CD4-positive, alpha-beta T cell treated with Interleukin-21 for 1 hour (primary cell): Measurements from ENCODE around the gene TTC8.
"Not testable (repeated sequence)": the region's sequence is repeated elsewhere in the genome, so short reads cannot be mapped to it uniquely, and the experiment has no call there.

ENCODE experiments used
- DNase-seq: peaks from one replicate; pipeline ENCODE4 v3.0.0-alpha.2; 2020

Gene TTC8

DNA sequence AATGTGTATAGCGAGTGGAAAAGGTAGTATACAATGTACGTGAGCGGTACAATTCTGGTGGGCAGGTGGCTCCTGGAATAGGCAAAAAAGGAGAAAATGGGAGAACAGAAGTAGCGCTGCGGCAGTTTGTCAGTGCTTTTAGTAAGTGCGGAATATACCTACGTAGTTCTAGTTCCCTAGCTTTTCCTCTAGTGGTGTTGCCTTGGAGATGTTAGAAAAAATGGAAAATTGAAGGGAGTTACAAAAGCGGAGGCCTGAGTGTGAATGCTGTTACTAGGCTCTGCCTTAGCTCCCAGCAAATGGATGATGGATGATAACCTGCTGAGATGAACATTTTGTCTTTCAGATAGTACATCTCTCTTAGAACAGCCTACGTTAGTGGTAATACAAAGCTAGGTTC is 1.1 kb downstream of the TTC8 start:
- DNase-seq, result no peak

DNA sequence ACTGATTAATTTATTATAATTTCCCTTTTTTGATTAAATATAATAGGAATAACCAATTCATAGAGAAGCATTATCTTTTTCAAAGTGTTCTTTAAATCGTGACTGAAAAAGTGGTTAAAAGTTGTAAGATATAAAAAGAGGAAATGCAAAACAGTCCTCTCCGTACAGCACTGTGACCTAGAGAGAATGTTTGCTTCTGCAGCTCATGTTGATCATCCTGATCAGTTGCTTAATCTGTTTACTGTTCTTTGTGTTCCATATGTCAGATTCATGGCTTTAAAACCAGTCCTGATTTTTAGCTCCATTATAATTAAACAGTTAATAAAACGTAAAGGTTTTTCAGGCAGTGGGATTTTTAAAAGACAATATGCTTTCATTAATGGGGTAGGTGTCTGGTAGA is 4.7 kb downstream of the TTC8 start:
- DNase-seq, result no peak

DNA sequence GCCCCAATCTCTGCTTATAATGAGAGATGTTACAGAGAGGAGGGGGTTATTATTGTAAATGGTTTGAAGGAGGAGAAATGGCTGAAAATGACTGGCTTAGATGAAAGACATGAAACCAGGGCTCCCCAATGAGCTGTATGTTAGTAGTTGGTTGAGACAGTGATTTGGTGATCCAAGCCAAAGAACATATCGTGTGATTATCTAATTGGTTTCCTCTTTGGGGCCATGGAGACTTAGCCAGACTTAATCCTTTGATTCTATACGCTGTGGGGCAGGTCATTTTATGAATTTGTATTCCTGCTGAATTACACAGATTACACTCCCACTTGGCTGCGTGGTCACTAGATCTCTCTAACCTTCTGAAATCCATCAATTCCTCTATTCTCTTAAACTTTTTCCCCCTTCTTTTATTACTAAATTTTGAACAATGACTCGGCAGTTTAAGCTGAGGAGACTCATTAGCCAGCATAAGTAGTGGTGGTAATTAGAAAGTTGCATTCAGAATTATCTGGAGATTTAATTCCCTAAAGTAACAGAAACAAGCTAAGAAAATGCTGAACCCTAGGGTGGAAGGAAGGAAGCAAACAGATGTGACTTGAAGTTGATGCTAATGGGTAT is 5.3 kb downstream of the TTC8 start:
- DNase-seq, result no peak

DNA sequence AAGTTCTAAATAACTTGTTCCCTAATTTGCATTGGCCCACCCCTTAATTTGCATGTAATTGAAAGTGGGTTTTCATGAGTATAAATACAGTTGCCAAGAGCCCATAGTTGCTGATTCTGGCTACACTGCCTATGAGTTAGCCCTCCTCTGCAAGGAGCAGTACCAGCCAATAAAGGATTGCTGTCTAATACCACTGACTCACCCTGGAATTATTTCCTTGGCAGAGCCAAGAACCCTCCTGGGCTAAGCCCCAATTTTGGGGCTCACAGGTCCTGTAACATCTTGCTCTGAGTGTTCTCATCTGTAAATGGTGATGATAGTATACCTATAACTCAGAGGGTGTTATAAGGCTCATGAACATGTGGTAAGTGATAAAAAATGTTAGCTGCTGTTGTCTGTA is 6.8 kb downstream of the TTC8 start:
- no peak for DNase-seq

DNA sequence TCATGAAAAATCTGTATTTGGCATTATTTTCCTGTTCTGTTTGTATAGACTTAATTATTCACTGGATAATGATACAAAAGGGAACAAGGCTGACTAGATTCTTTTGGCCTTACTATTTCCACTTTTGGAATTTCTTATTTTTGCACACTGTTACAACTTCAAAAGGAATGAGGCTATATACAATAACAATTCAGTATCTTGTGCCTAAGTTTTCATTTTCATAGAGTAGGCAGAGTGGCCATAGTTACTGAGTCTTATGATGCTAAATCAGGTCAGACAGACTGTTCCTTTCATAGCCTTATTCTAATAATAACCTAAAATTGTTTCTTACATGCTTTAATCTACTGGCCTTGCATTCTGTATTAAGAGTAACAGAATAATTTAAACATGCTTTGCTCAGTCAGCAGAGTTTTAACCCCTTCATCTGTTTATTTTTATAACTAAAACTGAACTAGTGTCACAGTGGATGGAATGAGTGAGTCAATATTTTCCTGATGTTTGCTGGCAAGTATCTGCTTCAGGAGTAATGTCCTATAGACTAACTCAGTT is 10.5 kb downstream of the TTC8 start:
- no peak for DNase-seq

DNA sequence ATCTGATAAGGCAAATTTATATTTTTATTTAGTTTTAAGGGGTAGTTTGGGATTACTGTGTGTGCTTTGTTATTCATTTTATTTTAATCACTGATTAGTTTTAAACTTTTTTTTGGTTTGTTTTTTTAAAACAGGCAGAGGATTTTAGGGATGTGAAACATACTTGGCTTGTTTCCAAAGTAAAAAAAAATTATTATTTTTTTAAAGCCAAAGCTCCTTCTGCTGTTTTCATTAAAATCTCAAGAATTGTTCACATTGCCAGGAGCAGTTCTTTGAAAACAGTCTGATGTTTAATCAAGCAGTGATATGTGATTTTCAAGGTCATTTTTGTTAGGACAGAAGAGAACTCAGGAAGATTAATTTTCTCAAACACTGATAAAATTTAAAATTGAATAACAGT is 11.2 kb downstream of the TTC8 start:
- no peak for DNase-seq

DNA sequence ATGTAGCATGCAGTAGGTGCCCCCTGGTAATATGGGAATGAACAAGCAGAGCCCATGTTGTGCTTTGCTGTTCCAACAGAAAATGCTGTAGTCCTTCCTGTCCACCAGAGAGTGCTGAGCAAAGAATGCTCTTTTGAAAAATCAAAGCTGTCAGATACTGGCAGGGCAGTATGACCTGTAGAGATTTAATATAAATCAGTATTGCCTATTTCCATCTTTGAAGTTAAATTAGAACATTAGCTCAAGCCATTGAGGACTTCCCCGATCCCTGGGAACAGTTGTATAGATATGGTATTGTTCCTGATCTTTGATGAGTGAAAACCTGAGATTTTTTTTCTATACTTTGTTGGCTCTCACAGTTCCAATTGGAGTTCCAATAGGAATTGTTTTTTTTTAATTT is 13.0 kb downstream of the TTC8 start:
- no peak for DNase-seq

DNA sequence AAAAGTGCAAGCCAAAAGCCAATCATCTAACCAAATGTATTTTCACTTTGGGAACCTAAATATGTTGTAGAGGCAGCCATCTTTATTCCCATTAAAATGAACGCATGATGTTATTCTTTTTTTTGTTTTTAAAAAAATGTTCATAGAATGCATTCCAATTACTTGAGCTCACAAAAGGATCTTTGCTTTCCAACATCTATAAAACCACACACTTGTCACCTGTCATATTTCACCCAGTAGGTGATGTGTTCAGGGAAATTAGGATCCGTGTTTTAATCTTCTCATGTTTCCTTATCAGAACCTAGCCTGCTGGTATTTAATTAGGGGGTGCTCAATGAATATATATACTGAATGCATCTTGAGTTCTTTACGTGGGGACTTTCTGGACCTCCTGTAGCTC is 13.6 kb downstream of the TTC8 start:
- no peak for DNase-seq

DNA sequence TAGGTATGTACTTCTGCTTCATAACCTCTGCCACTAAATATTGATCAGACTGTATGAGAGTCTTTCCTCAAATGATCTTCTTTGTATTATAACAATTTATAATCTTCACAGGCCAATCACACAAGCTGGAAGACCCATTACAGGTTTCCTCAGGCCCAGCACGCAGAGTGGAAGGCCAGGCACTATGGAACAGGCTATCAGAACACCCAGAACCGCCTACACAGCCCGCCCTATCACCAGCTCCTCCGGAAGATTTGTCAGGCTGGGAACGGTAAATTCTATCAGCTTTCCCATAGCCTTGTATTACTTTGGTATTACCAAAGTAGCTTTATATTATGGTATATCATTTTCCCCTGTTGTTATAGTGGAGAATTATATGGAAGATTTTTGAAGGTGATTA is 16.5 kb downstream of the TTC8 start:
- DNase-seq, result no peak

DNA sequence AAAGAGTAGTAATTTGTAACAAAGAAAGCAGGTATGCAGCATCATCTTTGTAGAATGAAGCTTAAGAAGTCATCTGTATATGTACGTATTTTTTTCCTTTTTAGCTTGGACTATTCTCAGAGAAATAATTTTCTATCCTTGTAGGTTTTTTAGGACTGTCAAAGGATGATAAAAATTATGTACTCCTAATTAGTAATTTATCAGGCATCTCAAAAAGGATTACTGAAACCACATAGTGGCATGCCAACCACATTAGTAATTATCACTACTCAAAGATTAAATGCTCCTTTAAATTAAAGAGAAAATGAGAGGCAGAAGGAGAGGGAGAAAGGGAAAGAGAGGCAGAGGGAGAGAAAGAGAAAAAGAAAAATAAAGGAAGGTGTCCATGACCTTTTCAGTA is 17.3 kb downstream of the TTC8 start:
- DNase-seq, result no peak

DNA sequence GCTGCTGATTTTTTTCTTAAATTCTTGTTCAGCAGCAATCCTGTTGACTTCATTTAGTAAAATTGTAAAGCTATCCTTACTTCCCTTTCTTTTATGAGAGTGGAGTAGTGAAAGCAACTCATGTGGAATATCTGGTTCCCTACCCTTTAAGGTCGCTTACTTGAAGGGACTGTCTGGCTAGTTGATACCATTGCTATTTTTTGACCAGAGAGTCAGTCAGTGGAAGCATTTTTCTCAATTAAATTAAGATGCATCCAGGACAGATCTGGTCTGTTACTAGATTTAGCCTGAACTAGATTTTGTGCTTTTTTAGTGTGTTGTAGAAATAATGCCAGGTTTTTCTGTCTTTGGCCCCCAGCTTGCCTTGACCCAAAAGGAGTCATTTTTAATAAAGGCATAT is 18.0 kb downstream of the TTC8 start:
- DNase-seq, result no peak

DNA sequence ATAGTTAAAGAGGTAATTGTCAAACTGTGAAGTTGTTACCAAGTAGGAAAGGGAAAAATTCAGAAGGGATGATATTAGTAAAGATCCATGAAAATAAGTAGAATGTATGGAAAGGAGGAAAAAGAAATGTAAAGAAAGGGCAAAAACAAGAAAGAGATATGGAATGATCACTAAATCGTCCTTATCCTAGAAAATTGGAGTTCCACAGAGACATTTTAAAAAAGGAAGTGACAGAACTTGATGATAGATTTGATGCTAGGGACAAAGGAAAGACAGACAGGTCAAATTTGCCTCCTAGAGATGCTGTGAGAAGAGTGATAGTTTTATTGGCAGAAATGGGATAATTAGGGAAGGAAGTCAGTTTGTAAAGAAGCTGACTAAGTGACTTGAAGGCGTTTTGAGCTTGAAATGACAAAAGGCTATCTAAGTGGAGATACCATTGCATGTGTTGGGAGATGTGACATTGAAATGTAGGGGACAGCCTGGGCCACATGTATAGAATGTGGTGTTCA is 20.6 kb downstream of the TTC8 start:
- DNase-seq, result no peak

DNA sequence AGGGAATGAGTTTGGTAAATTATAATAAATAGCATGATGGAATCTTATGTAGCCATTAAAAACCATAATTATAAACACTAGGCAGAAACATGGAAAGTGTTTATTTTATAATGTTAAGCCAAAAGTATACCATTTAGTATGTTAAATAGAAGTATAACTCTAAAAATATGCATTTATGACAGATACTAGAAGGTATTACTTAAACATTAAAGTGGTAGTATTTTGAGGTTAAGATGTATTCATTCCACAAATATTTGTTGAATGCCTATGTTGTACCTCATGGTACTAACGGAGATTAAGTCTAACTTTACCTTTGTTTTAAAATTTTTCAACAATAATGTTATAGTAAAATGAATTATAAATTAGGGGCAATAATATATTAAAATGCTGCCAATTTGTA is 24.1 kb downstream of the TTC8 start:
- no peak for DNase-seq

DNA sequence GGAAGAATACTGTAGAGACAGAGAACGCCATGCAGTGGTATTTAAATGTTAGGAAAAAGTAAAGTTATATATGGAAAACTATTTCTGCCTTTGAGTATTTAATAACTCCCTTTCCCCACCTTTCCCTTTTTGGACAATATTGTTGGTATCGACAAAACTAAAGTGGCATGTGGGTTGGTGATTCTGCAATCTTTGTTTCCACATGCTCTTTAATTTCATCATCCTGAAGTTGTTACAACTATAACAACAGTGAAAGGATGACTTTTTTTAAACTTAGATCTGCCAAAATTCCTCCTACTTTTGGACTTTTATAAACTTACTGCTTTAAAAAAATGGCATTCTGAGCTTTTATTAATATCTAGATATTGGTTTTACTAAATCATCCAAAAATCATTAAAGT is 25.3 kb downstream of the TTC8 start:
- no peak for DNase-seq

DNA sequence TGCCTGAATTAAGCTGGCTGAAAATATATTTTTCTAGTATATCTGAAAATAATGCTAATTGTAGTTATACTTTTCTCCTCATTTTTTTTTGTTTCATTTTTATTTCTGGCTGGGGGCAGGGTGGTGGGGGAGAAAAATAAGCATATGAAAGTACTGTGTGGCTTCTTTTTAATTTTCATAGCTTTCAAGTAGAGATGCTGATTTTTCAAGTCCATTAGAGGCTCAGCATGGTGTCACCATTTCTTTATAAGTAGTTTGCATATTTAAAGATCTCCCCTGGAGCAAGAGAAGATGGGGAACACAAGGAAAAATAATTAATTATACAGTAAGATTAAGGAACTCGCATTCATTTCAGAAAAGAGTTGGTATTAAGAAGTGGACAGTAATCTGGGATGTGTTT is 27.1 kb downstream of the TTC8 start:
- no peak for DNase-seq

DNA sequence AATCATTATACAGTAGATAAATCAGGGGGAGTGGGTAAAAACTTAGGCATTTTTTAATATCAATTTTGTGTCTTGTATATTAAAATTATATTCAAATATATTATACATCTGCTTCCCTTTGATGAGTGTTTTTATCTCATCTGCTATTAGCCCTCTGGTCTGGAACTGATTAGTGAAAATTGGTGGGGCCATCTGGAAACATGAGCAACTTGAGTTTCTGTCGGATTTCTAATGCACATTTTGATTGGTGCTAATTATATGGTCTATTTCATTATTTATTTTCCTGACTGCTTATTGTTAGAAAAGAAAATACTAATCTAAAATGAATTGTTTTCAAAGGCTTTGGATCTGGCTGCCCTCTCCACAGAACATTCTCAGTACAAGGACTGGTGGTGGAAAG is 28.2 kb downstream of the TTC8 start:
- no peak for DNase-seq

DNA sequence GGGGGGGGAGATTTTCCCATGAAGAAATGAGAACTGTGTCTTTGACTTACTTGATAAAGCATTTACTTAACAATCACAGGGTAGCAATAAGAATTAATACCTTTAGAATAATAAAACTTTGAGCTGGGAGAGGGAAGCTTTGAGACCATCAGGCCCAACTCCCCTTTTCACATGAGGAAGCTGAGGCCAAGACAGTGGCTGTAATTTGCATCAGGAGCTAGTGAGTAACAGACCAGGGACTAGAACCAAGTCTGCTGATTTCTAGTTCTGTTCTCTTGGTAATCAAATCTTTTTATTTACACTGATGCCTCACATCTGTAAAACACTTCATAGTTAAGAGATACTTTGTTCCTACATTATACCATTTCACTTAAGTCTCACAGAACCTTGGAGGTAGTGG is 28.7 kb downstream of the TTC8 start:
- no peak for DNase-seq

DNA sequence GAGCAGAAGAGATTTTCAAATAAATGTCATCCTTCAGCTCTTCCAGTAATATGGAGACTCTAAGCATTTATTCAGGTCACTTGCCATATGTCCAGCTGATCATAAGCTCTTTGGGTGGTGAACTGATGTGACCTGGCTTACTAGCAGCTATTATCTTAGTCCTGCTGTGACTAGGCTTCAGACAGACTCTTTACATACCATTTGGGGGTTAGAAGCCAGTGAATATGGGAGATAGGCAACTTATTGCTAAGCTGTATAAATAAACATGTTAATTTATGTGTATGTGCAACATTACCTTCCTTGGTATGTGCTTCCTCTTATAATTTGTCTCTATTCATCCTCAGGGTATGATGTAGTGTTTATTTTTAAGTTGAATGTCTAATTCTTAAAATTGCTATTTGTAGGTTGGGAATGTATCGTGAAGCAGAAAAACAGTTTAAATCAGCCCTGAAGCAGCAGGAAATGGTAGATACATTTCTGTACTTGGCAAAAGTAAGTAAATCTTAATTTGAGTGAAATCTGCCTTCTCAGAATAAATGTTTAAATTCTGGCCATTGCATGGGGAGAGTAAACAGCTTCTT is 32.4 kb downstream of the TTC8 start:
- DNase-seq, result no peak

DNA sequence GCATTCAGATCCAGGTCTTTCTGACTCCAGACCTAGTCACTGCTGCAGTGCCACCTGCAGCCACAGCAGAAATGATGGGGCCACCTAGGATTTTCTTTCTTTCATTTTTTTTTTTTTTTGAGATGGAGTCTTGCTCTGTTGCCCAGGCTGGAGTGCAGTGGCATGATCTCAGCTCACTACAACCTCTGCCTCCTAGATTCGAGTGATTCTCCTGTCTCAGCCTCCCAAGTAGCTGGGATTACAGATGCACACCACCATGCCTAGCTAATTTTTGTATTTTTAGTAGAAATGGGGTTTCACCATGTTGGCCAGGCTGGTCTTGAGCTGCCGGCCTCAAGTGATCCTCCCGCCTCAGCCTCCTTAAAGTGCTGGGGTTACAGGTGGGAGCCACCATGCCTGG is 33.4 kb downstream of the TTC8 start:
- DNase-seq, result not testable (repeated sequence)

DNA sequence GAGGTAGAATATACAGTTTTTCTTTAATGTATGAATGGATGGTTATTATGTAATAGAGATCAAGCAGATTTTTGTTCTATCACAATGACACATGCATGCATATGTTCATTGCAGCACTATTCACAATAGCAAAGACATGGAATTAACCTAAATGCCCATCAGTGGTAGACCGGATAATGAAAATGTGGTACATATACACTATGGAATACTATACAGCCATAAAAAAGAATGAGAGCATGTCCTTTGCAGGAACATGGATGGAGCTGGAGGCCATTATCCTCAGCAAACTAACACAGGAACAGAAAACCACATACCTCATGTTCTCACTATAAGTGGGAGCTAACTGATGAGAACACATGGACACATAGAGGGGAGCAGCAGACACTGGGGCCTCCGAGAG is 34.7 kb downstream of the TTC8 start:
- not testable (repeated sequence) for DNase-seq

DNA sequence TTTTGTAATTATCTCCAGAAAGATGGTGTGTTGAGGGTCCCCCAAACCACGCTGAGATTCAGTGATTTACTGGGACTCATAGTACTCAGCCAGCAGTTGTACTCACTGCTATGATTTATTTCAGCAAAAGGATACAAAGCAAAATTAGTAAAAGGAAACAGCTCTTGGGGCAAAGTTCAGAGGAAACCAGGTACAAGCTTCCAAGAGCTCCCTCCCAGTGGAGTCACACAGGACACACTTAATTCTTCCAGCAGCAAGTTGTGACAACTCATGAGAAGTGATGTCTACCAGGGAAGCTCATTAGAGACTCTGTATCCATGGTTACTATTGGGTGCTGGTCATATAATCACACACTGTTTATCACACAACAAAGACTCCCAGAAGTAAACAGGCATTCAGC is 38.7 kb downstream of the TTC8 start:
- no peak for DNase-seq

DNA sequence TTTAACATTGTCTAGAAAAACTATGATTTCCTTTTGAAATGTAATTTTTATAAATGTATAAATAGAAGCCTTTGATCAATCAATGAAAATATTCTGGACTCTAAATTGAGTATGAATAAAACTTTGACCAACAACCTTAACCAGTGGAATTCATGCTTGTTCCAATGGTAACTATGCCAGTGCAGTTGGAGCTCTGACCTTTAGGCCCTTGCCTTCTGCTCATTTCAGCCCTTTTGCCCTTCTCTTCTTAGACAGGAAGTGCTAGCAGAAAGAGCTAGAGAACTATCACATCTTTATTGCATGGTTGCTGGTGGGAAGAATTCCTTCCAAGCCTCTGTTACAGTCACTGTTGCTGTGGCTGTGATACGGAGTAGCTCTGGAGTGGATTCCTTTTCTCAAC is 39.7 kb downstream of the TTC8 start:
- DNase-seq, result no peak

DNA sequence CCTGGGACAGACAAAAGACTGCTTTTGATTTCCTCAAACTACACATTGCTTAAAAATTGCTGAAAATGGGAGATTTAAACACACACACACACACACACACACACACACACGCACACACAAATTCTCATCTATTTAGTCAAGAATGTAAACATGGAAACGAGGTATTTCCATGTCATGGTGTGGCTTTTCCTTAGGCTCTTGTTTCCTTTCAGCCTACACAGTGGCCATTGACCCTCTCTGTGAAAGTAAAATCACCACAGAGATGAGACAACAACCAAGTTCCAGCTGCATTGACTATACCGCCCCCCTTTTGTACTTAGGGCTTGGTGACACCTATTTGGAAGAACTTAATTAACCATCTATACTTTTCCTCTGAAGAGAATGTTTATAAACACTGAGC is 41.9 kb downstream of the TTC8 start:
- DNase-seq, result no peak

DNA sequence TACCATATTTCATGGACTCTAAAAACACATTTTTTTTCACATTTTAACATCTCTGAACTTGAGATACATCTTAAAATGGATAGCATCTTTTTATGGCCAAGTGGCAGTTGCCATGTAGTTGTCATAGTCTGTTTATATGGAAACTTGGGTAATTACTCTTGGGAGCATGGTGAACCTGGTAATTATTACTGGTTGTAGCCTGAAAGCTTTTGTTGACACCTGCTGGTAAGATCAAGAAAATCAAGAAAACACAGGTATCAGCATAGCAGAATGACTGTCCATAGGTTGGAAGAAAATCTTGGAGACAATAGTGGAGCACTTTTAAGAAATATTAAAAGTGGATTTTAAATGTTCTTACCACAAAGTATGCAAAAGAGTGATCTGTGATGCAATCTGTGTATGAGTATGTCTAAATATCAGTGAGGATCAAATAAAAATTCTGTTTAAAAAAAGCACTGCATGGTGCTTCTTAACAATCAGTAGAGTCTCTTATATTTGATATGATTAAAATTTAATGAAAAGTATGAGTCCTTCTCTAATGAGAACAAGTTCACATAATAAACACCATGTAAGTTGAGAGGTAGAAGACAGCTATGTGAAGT is 44.2 kb downstream of the TTC8 start:
- DNase-seq, result peak; percentile 15

DNA sequence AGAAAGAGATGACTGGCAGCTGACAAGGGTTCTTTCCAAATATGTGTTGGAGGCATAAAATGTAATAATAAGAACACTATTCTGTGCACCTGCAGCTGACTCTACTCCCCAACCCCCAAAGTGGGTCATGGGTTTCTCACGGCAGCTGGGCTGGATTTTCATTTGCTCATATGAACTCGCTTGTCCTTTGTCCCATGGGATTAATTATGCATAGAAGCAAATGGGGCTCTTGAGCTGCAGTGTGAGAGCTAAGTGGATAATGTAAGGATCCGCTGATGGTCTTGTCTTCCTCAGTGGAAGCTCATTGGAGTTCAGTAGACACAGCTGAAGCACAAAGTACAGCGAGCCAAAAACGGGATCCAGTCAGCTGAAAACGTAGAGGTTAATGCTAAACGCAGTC is 46.3 kb downstream of the TTC8 start:
- no peak for DNase-seq
